Mucosa of stomach (tissue), 1 donor: ENCODE measurements around the gene CTNND2.

Experiments used
- H3K27me3 ChIP-seq: one replicate; pipeline ENCODE4 v1.7.0; 2013; ENCODE audit warnings: mild to moderate bottlenecking, low read length; ENCODE audit not compliant: control insufficient read depth, insufficient read depth
- H3K36me3 ChIP-seq: one replicate; pipeline ENCODE4 v1.7.0; 2013; ENCODE audit warnings: low read length; ENCODE audit not compliant: control insufficient read depth, insufficient read depth
- H3K4me1 ChIP-seq: one replicate; pipeline ENCODE4 v1.7.0; 2013; ENCODE audit warnings: mild to moderate bottlenecking, low read length; ENCODE audit not compliant: control insufficient read depth, insufficient read depth
- H3K4me3 ChIP-seq: one replicate; pipeline ENCODE4 v1.7.0; 2013; ENCODE audit warnings: low read length
- H3K9ac ChIP-seq: one replicate; pipeline ENCODE4 v1.7.0; 2013; ENCODE audit warnings: mild to moderate bottlenecking, low read length, moderate library complexity
- H3K9me3 ChIP-seq: one replicate; pipeline ENCODE4 v1.7.0; 2013; ENCODE audit warnings: mild to moderate bottlenecking, low read length, moderate library complexity; ENCODE audit not compliant: control insufficient read depth
- donor health status: Pancreatic carcinoma.

The CTNND2 gene

GRCh38 chr5:11378461-11378860 is 525.8 kb downstream of the CTNND2 start:
- Histone ChIP-seq H3K27me3 (peaks cover 6% of the 10 kb centered on the region), H3K9ac (no peak overlapping the region), H3K36me3 (no peaks in the 10 kb centered on the region), H3K9me3 (no peaks in the 10 kb centered on the region), H3K4me1 (no peaks in the 10 kb centered on the region), H3K4me3 (no peak overlapping the region)

- Histone ChIP-seq H3K9me3 (no peaks in the 10 kb centered on the region), H3K27me3 (peaks cover 4% of the 10 kb centered on the region), H3K4me1 (no peaks in the 10 kb centered on the region), H3K4me3 (no peak overlapping the region), H3K9ac (no peak overlapping the region), H3K36me3 (no peaks in the 10 kb centered on the region)
Observed at GRCh38 chr5:11377896-11378295, 526.4 kb downstream of the CTNND2 start.

- Histone ChIP-seq H3K36me3 (no peaks in the 10 kb centered on the region), H3K4me3 (no peak overlapping the region), H3K9me3 (no peaks in the 10 kb centered on the region), H3K9ac (no peak overlapping the region), H3K4me1 (no peaks in the 10 kb centered on the region), H3K27me3 (peaks cover 6% of the 10 kb centered on the region)
Observed at GRCh38 chr5:11372191-11372590, 532.1 kb downstream of the CTNND2 start.

GRCh38 chr5:11371021-11371420 is 533.2 kb downstream of the CTNND2 start:
- no peak overlapping the region for H3K9ac ChIP-seq
- H3K4me3 ChIP-seq, result no peak overlapping the region
- H3K9me3 ChIP-seq, result no peaks in the 10 kb centered on the region
- H3K36me3 ChIP-seq, result no peaks in the 10 kb centered on the region
- no peaks in the 10 kb centered on the region for H3K4me1 ChIP-seq
- H3K27me3 ChIP-seq, result peaks cover 6% of the 10 kb centered on the region

GRCh38 chr5:11364531-11364930 is 539.7 kb downstream of the CTNND2 start:
- no peaks in the 10 kb centered on the region for H3K36me3 ChIP-seq
- no peak overlapping the region for H3K9ac ChIP-seq
- H3K4me1 ChIP-seq, result no peaks in the 10 kb centered on the region
- H3K9me3 ChIP-seq, result no peaks in the 10 kb centered on the region
- no peaks in the 10 kb centered on the region for H3K27me3 ChIP-seq
- no peak overlapping the region for H3K4me3 ChIP-seq

- no peaks in the 10 kb centered on the region for H3K9me3 ChIP-seq
Observed at GRCh38 chr5:11363631-11364178, 540.5 kb downstream of the CTNND2 start.

GRCh38 chr5:11361768-11362167 is 542.5 kb downstream of the CTNND2 start:
- Histone ChIP-seq H3K9ac (no peak overlapping the region), H3K36me3 (no peaks in the 10 kb centered on the region), H3K27me3 (no peaks in the 10 kb centered on the region), H3K4me1 (no peaks in the 10 kb centered on the region), H3K9me3 (no peaks in the 10 kb centered on the region), H3K4me3 (no peak overlapping the region)

More at GRCh38 chr5:11363631-11364178, 540.5 kb downstream of the CTNND2 start:
- no peaks in the 10 kb centered on the region for H3K27me3 ChIP-seq
- no peaks in the 10 kb centered on the region for H3K36me3 ChIP-seq
- H3K4me3 ChIP-seq, result no peak overlapping the region
- no peak overlapping the region for H3K9ac ChIP-seq
- no peaks in the 10 kb centered on the region for H3K4me1 ChIP-seq

- Histone ChIP-seq H3K4me1 (no peaks in the 10 kb centered on the region), H3K9me3 (no peaks in the 10 kb centered on the region), H3K9ac (no peak overlapping the region), H3K4me3 (no peak overlapping the region), H3K36me3 (no peaks in the 10 kb centered on the region), H3K27me3 (no peaks in the 10 kb centered on the region)
Observed at GRCh38 chr5:11357928-11358327, 546.3 kb downstream of the CTNND2 start.

GRCh38 chr5:11355491-11355890 is 548.8 kb downstream of the CTNND2 start:
- H3K4me1 ChIP-seq, result no peaks in the 10 kb centered on the region
- H3K27me3 ChIP-seq, result no peaks in the 10 kb centered on the region

GRCh38 chr5:11346336-11346735 is 557.9 kb downstream of the CTNND2 start:
- Histone ChIP-seq H3K9ac (no peak overlapping the region), H3K4me1 (no peaks in the 10 kb centered on the region), H3K27me3 (no peaks in the 10 kb centered on the region), H3K4me3 (no peak overlapping the region), H3K36me3 (no peaks in the 10 kb centered on the region), H3K9me3 (no peaks in the 10 kb centered on the region)

More at GRCh38 chr5:11355491-11355890, 548.8 kb downstream of the CTNND2 start:
- Histone ChIP-seq H3K9me3 (no peaks in the 10 kb centered on the region), H3K4me3 (no peak overlapping the region), H3K9ac (no peak overlapping the region), H3K36me3 (no peaks in the 10 kb centered on the region)

GRCh38 chr5:11335881-11336760 is 568.1 kb downstream of the CTNND2 start:
- Histone ChIP-seq H3K9me3 (no peaks in the 10 kb centered on the region), H3K4me3 (no peak overlapping the region), H3K4me1 (no peaks in the 10 kb centered on the region), H3K27me3 (no peaks in the 10 kb centered on the region), H3K9ac (no peak overlapping the region), H3K36me3 (no peaks in the 10 kb centered on the region)

GRCh38 chr5:11334404-11334803 is 569.8 kb downstream of the CTNND2 start:
- Histone ChIP-seq H3K36me3 (no peaks in the 10 kb centered on the region), H3K9ac (no peak overlapping the region), H3K9me3 (no peaks in the 10 kb centered on the region), H3K27me3 (no peaks in the 10 kb centered on the region), H3K4me1 (no peaks in the 10 kb centered on the region), H3K4me3 (no peak overlapping the region)
